Skeletal muscle tissue (tissue), 4 donors: Measurements from ENCODE around the gene GABBR2. TPM values are rescaled to one million over a fixed set of nuclear protein-coding genes. Genes with fewer than 3 reads are reported as not detected.

Source experiments
- H3K27ac ChIP-seq: one replicate; pipeline ENCODE4 v1.7.0; 2013; ENCODE audit warnings: mild to moderate bottlenecking, low read depth, low read length, inconsistent platforms
- H3K27me3 ChIP-seq, 3 donors: one replicate each; pipeline ENCODE4 v1.7.0; 2013; ENCODE audit warnings: low read length in 3 of 3; ENCODE audit not compliant: control insufficient read depth in 3 of 3, insufficient read depth in 3 of 3
- H3K36me3 ChIP-seq, 3 donors: one replicate each; pipeline ENCODE4 v1.7.0; 2013; ENCODE audit warnings: low read length in 3 of 3; ENCODE audit not compliant: control insufficient read depth in 3 of 3, insufficient read depth in 3 of 3
- H3K4me1 ChIP-seq, 3 donors: one replicate each; pipeline ENCODE4 v1.7.0; 2013; ENCODE audit warnings: low read length in 3 of 3, mild to moderate bottlenecking in 3 of 3; ENCODE audit not compliant: control insufficient read depth in 3 of 3, insufficient read depth in 3 of 3
- H3K4me3 ChIP-seq, 3 donors: one replicate each; pipeline ENCODE4 v1.7.0; 2013; ENCODE audit warnings: low read length in 3 of 3
- H3K9ac ChIP-seq, 3 donors: one replicate each; pipeline ENCODE4 v1.7.0; 2013; ENCODE audit warnings: low read length in 3 of 3, mild to moderate bottlenecking in 3 of 3, moderate library complexity in 2 of 3, low read depth in 1 of 3
- H3K9me3 ChIP-seq, 3 donors: one replicate each; pipeline ENCODE4 v1.7.0; 2013; ENCODE audit warnings: low read length in 3 of 3; ENCODE audit not compliant: control insufficient read depth in 3 of 3
- total RNA-seq: library from RNA; depleted of rRNA; stranded (reverse); fragments of >200 nt; gene quantifications from one replicate; pipeline ENCODE4 v1.2.3, GENCODE V29; 2014
- donor health status: Osteomylitis.

Gene GABBR2
- total RNA-seq, 1 donor from 2014 or later, result under 0.01 TPM

DNA sequence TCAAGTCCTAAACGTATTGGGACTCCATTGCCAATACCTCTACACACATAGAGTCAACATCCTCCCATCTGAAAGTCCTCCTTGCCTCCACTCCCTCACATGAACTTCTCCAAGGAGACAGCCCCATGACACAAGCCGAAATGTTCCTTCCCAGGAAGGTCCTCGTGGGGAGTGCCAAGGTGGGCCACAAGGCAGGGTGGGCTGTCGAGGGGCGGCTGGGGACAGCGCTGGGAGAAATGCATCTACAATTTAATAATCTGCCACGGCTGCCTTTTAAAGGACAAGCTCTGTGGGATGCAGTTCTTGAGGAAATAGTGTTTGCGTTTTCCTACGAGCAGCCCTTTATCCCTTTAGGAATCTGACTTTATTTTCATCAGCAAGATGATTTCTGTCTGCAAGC is 138.7 kb downstream of the GABBR2 start:
- H3K9ac ChIP-seq, result no peak overlapping the region
- H3K36me3 ChIP-seq, result no peaks in the 10 kb centered on the region
- H3K4me1 ChIP-seq, result no peaks in the 10 kb centered on the region
- no peak overlapping the region for H3K27ac ChIP-seq
- H3K27me3 ChIP-seq, result peaks cover 0 to 15% (median 4%) of the 10 kb centered on the region in 3 donors
- H3K4me3 ChIP-seq, result no peak overlapping the region
- H3K9me3 ChIP-seq, result no peaks in the 10 kb centered on the region

DNA sequence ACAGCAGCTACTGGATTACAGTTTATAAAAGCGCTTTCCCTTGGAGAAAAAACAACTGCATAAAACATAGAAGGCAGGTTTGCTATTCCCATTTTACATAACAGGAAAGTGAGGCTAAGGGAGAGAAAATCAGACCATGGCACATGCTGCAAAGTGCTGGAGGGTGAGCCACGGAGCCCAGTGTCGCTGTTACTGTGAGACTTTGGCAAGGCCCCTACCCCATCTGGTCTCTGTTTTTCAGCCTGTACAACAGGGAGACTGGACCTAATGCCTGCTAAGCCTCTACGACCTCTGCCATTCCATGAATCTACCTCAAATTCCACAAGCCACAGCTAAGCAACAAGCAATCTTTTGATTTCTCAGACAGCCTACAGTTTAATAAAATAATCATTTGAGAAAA is 139.2 kb downstream of the GABBR2 start:
- peaks cover 0 to 14% (median 4%) of the 10 kb centered on the region in 3 donors for H3K27me3 ChIP-seq
- no peak overlapping the region for H3K4me3 ChIP-seq
- H3K9ac ChIP-seq, result no peak overlapping the region
- no peak overlapping the region for H3K27ac ChIP-seq
- H3K4me1 ChIP-seq, result no peaks in the 10 kb centered on the region
- H3K36me3 ChIP-seq, result no peaks in the 10 kb centered on the region
- no peaks in the 10 kb centered on the region for H3K9me3 ChIP-seq

DNA sequence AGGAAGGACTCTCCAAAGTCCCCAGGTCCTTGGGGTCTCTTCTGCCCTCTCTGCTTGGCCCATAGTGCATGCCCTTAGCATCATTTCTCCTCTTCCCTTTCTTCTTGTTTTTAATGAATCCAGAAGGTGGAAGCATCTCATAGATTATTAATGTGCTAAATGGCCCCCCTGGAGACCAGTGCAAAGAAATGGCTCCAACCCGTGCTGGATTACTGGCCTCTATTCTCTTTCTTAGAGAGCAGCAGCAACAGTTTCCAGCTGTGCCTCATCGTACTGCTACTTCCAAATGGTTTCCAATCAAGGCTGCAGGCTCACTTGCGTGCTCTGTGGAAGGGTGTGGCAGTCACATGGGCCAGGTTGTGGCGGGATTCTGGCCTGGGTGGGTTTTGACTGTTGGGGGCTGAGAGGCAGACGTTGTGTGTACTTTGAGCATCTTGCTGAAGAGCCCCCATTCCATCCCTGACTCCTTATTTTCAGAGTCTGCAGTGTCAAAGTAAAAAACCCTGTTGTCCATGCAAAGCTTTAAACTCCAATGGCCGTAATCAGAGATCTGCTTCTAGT is 139.7 kb downstream of the GABBR2 start:
- no peaks in the 10 kb centered on the region for H3K9me3 ChIP-seq
- no peaks in the 10 kb centered on the region for H3K4me1 ChIP-seq
- H3K36me3 ChIP-seq, result no peaks in the 10 kb centered on the region
- peaks cover 0 to 14% (median 4%) of the 10 kb centered on the region in 3 donors for H3K27me3 ChIP-seq
- no peak overlapping the region for H3K9ac ChIP-seq
- no peak overlapping the region for H3K27ac ChIP-seq
- H3K4me3 ChIP-seq, result no peak overlapping the region

DNA sequence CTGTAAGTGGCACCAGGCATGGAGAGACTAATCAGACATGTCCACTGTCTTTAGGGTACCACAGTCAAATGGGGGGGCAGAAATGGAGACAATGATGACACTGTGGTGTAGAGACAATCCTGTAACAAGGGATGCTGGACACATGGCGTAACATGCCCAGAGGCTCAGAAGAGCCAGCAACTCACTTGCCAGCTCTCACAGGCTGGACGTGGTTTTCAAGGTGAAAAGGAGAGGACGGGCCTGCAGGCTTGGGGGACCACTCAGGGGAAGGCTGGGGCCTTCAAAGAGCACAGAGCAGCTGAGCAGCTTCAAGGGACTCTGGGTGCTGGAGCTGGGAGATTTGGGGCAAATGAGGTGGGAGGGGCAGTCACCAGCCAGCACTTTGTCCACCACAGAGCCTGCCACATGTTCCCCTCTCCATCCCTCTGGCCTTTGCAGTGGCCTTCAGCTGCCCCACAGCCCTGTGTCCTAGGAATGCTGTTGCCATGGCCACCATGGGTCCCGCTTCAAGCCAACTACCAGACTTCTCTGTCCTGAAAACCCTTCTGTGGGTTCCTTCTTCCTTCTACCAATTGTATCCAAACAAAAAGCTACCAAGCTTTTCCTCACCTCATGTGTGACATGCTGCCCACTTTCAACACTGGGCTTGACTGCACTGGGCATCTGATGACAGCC is 140.4 kb downstream of the GABBR2 start:
- no peak overlapping the region for H3K4me3 ChIP-seq
- H3K9me3 ChIP-seq, result no peaks in the 10 kb centered on the region
- H3K4me1 ChIP-seq, result no peaks in the 10 kb centered on the region
- peaks cover 0 to 14% (median 4%) of the 10 kb centered on the region in 3 donors for H3K27me3 ChIP-seq
- no peak overlapping the region for H3K27ac ChIP-seq
- no peaks in the 10 kb centered on the region for H3K36me3 ChIP-seq
- H3K9ac ChIP-seq, result no peak overlapping the region

DNA sequence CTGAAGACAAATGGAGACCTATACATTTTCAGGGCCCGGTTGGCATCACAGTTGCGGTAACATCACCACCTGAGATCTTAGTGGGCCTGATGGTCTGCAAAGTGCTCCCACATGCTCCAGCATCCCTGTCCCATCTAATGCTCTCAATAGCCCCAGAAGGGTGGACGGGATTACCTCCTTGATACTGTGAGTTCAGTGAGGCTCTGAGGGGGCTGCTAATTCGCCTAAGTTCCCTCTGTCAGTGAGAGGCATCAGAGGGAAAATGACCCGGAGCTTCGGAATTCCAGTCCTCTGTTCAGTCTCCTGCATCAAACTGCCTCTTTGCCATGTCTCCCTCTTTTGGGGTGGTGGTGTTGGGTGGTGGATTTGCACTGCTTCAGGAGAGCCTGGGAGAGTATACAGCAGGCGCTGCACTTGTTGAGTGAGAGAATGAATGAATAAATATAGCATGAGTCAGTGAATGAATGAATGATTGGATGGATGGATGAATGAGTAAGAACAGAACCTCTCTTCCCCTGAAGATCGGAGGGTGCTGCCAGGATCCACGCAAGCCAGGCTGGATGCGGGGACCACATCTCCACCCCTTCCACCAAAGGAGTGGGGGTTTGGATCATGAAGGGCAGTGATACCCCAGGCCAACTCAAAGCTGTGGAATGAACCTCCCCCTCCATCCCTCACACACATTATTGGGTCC is 141.0 kb downstream of the GABBR2 start:
- H3K36me3 ChIP-seq, result no peaks in the 10 kb centered on the region
- no peaks in the 10 kb centered on the region for H3K9me3 ChIP-seq
- no peak overlapping the region for H3K9ac ChIP-seq
- H3K27me3 ChIP-seq, result peaks cover 0 to 12% (median 4%) of the 10 kb centered on the region in 3 donors
- no peak overlapping the region for H3K4me3 ChIP-seq
- no peaks in the 10 kb centered on the region for H3K4me1 ChIP-seq
- no peak overlapping the region for H3K27ac ChIP-seq

DNA sequence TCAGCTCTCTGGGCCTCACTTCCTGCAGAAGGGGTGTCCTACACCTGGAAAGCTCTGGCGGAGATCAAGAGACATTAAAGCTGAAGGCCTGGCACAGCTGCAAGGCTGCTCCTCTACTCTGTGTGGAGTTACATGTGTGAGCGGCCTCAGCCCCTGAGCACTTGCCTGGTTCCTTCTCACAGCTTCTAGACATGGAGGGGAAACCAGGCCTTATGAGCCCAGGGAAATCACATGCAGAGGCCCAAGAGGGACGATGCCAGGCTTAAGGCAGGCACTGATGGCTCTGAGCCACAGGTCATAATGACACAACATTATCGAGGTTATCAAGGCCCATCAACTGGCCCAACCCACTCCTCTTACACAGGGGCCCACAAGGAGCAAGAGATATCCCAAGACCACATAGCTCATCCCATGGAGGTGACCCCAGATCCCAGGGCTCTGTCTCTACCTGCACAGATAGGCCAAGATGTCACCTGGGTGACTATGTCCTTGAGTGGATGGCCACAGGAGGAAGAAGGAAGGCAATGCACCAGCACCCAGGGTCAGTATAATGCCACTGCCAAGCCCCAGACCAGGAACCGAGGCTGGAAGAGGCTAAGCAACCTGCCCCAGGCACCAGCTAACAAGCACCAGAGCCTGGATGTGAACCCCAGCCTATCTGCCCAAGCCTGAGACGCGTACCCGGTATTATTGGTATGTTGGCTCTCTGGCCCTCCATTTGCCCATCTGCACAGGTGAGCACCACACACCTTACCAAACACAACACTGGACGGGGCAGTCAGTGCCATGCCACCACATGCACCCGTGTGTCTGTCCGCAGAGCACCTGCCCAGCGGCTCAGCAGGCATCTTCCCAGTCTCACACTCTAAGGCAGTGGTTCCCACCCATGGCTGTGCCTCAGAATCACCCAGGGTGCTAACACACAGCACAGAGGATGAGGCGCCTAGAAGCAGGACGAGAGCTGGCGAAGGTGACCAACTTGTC is 143.3 kb downstream of the GABBR2 start:
- Histone ChIP-seq H3K27ac (no peak overlapping the region), H3K9me3 (no peaks in the 10 kb centered on the region), H3K27me3 (peaks cover 0 to 3% (median 0%) of the 10 kb centered on the region in 3 donors), H3K36me3 (no peaks in the 10 kb centered on the region), H3K4me3 (no peak overlapping the region), H3K9ac (no peak overlapping the region), H3K4me1 (no peaks in the 10 kb centered on the region)

DNA sequence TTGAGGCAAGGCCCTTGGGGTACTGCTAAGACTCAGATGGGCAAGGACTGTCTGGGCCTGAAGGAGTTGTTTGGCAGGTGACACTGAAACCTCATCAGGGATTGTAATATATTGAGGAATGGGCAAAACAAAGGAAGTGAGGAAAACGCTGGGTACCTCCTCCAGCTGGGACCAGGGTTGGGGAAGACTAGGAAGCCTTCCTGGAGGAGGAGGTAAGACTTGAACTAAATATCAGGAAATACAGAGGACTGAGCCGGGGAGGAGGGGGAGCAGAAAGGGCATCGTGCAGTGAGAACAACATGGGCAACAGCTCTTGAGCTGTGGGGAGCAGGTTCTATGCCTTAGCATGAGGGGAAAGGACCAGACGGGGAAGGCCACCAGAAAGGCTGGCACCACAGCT is 144.0 kb downstream of the GABBR2 start:
- Histone ChIP-seq H3K9ac (no peak overlapping the region), H3K27ac (no peak overlapping the region), H3K27me3 (peaks cover 0 to 3% (median 0%) of the 10 kb centered on the region in 3 donors), H3K4me3 (no peak overlapping the region), H3K4me1 (no peaks in the 10 kb centered on the region), H3K9me3 (no peaks in the 10 kb centered on the region), H3K36me3 (no peaks in the 10 kb centered on the region)

DNA sequence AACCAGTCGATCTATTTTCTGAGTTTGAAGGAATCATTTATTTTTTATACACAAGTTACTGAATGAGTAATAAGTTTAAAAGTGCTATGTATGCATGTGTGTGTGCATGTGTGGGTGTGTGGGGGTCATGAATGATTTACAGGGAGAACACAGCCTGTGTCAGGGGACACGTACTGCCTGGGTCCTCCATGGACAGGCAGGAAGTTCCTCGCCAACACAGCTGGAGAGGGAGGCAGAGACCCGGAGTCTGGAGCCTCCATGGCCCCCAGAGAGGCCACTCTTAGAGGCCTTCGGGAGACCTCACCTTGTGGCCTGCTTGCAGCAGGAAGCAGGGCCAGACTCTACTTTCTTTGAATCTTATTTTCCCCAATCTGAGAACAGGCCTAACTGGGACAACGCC is 144.7 kb downstream of the GABBR2 start:
- Histone ChIP-seq H3K9ac (no peak overlapping the region), H3K36me3 (no peaks in the 10 kb centered on the region), H3K4me1 (no peaks in the 10 kb centered on the region), H3K27me3 (peaks cover 0 to 3% (median 0%) of the 10 kb centered on the region in 3 donors), H3K4me3 (no peak overlapping the region), H3K9me3 (no peaks in the 10 kb centered on the region), H3K27ac (no peak overlapping the region)

DNA sequence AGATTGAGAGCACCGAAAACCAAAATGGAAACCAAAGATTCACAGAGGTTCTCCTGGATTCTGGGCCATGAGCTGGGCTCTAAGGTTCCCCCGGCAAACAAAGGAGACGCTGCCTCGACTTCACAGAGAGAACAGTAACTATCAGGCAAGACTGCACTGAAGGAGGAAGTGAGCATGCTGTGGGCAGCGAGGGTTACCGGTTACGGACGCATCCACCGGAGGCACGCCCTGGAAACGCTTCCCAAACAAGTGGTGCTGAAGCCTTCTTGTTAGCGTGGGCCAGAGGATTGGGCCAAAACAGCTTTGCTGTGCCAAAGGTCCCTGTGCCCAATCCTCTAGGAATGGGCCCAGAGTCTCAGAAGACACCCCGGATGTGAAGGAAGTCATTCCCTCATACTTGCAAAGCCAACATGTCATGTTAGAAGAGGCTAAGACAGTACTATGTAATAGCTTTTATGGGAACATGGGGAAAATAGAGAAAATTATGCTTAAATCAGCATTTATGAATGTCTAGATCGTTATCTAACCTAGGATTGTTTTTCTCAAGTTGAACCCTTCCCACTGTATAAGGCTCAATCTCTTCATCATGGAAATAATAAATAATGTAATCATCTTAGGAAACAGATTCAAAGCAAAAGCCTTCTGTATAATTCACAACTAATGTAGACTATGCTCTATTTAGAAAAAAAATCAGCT is 145.4 kb downstream of the GABBR2 start:
- Histone ChIP-seq H3K27me3 (peaks cover 0 to 3% (median 0%) of the 10 kb centered on the region in 3 donors), H3K9ac (no peak overlapping the region), H3K27ac (no peak overlapping the region), H3K9me3 (no peaks in the 10 kb centered on the region), H3K4me3 (no peak overlapping the region), H3K36me3 (no peaks in the 10 kb centered on the region), H3K4me1 (no peaks in the 10 kb centered on the region)
